SK-N-SH treated with all-trans-retinoic acid at 6 μM for 48 hours (cell line): ENCODE data around the gene THADA.
A peak's percentile ranks its signal among the peaks of the same experiment; 100 is the strongest.

Experiments used
- ARNTL ChIP-seq: fragments of 450-650 bp; formaldehyde crosslinking; IDR thresholded peaks from 2 replicates; pipeline ENCODE4 v1.5.0; 2020; ENCODE audit warnings: low read depth, mild to moderate bottlenecking, moderate library complexity, borderline replicate concordance
- BACH2 ChIP-seq: fragments of 250-450 bp; sonication (Bioruptor Pico); IDR thresholded peaks from 2 replicates; pipeline ENCODE4 v1.9.0; 2021; ENCODE audit warnings: mild to moderate bottlenecking, borderline replicate concordance
- CREB5 ChIP-seq: fragments of 250-450 bp; sonication (Bioruptor Pico); IDR thresholded peaks from 2 replicates; pipeline ENCODE4 v1.5.1; 2020; ENCODE audit warnings: low read depth, mild to moderate bottlenecking, moderate library complexity
- CSDC2 ChIP-seq: fragments of 250-450 bp; sonication (Bioruptor Pico); IDR thresholded peaks from 2 replicates; pipeline ENCODE4 v1.5.0; 2020; ENCODE audit warnings: mild to moderate bottlenecking, moderate library complexity
- GLIS3 ChIP-seq: fragments of 250-450 bp; sonication (Bioruptor Pico); IDR thresholded peaks from 2 replicates; pipeline ENCODE4 v1.5.0; 2020; ENCODE audit warnings: mild to moderate bottlenecking, moderate library complexity
- ISL1 ChIP-seq: fragments of 250-450 bp; sonication (Bioruptor Pico); IDR thresholded peaks from 2 replicates; pipeline ENCODE4 v2.1.2; 2022; ENCODE audit warnings: mild to moderate bottlenecking, moderate library complexity
- OSR1 ChIP-seq: fragments of 250-450 bp; sonication (Bioruptor Pico); IDR thresholded peaks from 2 replicates; pipeline ENCODE4 v1.8.0; 2022; ENCODE audit warnings: moderate library complexity, mild to moderate bottlenecking, inconsistent platforms
- PATZ1 ChIP-seq: fragments of 250-450 bp; sonication (Bioruptor Pico); IDR thresholded peaks from 2 replicates; pipeline ENCODE4 v1.8.0; 2020; ENCODE audit warnings: mild to moderate bottlenecking, moderate library complexity, borderline replicate concordance
- POU6F1 ChIP-seq: fragments of 250-450 bp; sonication (Bioruptor Pico); IDR thresholded peaks from 2 replicates; pipeline ENCODE4 v1.8.0; 2021; ENCODE audit warnings: low read depth, mild to moderate bottlenecking, moderate library complexity, borderline replicate concordance
- RARB ChIP-seq: fragments of 250-450 bp; sonication (Bioruptor Pico); IDR thresholded peaks from 2 replicates; pipeline ENCODE4 v1.8.0; 2021; ENCODE audit warnings: mild to moderate bottlenecking, moderate library complexity
- ZFP3 ChIP-seq: fragments of 250-450 bp; sonication (Bioruptor Pico); IDR thresholded peaks from 2 replicates; pipeline ENCODE4 v1.5.0; 2020; ENCODE audit warnings: mild to moderate bottlenecking, moderate library complexity
- ZNF70 ChIP-seq: fragments of 450-650 bp; formaldehyde crosslinking; IDR thresholded peaks from 2 replicates; pipeline ENCODE4 v1.5.0; 2020; ENCODE audit warnings: mild to moderate bottlenecking, moderate library complexity

GRCh38 chr2:43221763-43222474 lies 373.9 kb downstream of the THADA start:
- no peak for TF ChIP-seq POU6F1 (CRISPR knock-in tag)
- TF ChIP-seq CREB5 = no peak; the same call in 1 of the 2 replicates
- no peak for TF ChIP-seq ZFP3 (CRISPR knock-in tag)
- 0 out of 2 replicates have a peak, but pooled peaks have one; percentile 11 for TF ChIP-seq CSDC2 (CRISPR knock-in tag)
- 0 out of 2 replicates have a peak, but pooled peaks have one; percentile 13 for TF ChIP-seq PATZ1 (CRISPR knock-in tag)
- peak; percentile 13; the same call in 1 of the 2 replicates for TF ChIP-seq ISL1 (CRISPR knock-in tag)
- TF ChIP-seq OSR1 (CRISPR knock-in tag) = no peak
- no peak for TF ChIP-seq RARB (CRISPR knock-in tag)
- 0 out of 2 replicates have a peak, but pooled peaks have one; percentile 7 for TF ChIP-seq ARNTL
- no peak for TF ChIP-seq BACH2 (CRISPR knock-in tag)
- peak; percentile 77; the same call in 1 of the 2 replicates for TF ChIP-seq ZNF70 (CRISPR knock-in tag)
- TF ChIP-seq GLIS3 (CRISPR knock-in tag) = 0 out of 2 replicates have a peak, but pooled peaks have one; percentile 7
